ENCODE data around the gene DNAJC16. TPM values are rescaled to one million over a fixed set of nuclear protein-coding genes. Genes with fewer than 3 reads are reported as not detected.

DNAJC16 gene
- total RNA-seq, 1 experiment from 2014 or later, result 20.7 TPM

GRCh38 chr1:15595809-15596617, 69.4 kb downstream of the DNAJC16 start:
- Histone ChIP-seq H3K79me1 (ENCODE audit: insufficient read depth, low read depth, low read length, poor library complexity, severe bottlenecking) (no peaks in the 10 kb centered on the region), H2BK12ac (ENCODE audit: insufficient read length, low read depth, low read length) (no peak overlapping the region), H3K23ac (ENCODE audit: insufficient read length, low read depth, low read length) (no peak overlapping the region), H2AK5ac (ENCODE audit: insufficient read length, low read length) (no peak overlapping the region), H2BK15ac (ENCODE audit: low read depth, low read length) (no peak overlapping the region), H4K5ac (ENCODE audit: insufficient read length, low read depth, low read length) (no peak overlapping the region), H3K4ac (ENCODE audit: low read depth, low read length) (no peak overlapping the region), H2BK20ac (ENCODE audit: low read depth, low read length, poor library complexity, severe bottlenecking) (no peak overlapping the region), H4K8ac (replicated peaks; ENCODE audit: insufficient read length, low read depth, low read length) (no peak overlapping the region), H4K91ac (ENCODE audit: insufficient read length, low read depth, low read length) (no peak overlapping the region), H3K18ac (ENCODE audit: insufficient read length, low read depth, low read length) (no peak overlapping the region), H3K27ac (ENCODE audit: insufficient read length, low read depth, low read length) (no peak overlapping the region), H3K4me2 (ENCODE audit: insufficient read depth, insufficient read length, low read length) (no peak overlapping the region), H3K23me2 (ENCODE audit: insufficient read length, low read depth, low read length, poor library complexity, severe bottlenecking) (no peaks in the 10 kb centered on the region), H3T11ph (ENCODE audit: low read length) (no peak overlapping the region), H3K4me1 (ENCODE audit: insufficient read depth, low read length) (no peaks in the 10 kb centered on the region; the same call in 1 of the 2 replicates), H2BK5ac (ENCODE audit: insufficient read length, low read length) (no peak overlapping the region), H3K27me3 (ENCODE audit: insufficient read depth, low read length) (no peaks in the 10 kb centered on the region; the same call in 1 of the 2 replicates), H3K14ac (ENCODE audit: insufficient read depth, low read length) (no peak overlapping the region), H2BK120ac (ENCODE audit: low read depth, low read length, poor library complexity, severe bottlenecking) (no peak overlapping the region), H3K9me3 (ENCODE audit: control insufficient read depth, low read depth, low read length) (no peaks in the 10 kb centered on the region), H3K79me2 (ENCODE audit: insufficient read depth, low read length) (no peaks in the 10 kb centered on the region), H4K20me1 (ENCODE audit: control insufficient read depth, insufficient read depth, insufficient read length) (no peaks in the 10 kb centered on the region), H3K56ac (ENCODE audit: insufficient read length, low read depth, low read length) (no peak overlapping the region), H2AFZ (ENCODE audit: low read length) (no peak overlapping the region), H3K9ac (ENCODE audit: extremely low read depth, insufficient read length, low read length) (no peak overlapping the region)
- Mint-ChIP-seq H3K9me3 (no peaks in the 10 kb centered on the region), H3K36me3 (ENCODE audit: insufficient read depth in 1 of 3, low read depth in 3 of 3) (no peaks in the 10 kb centered on the region), H3K27me3 (ENCODE audit: low read depth) (peaks cover 11% of the 10 kb centered on the region; the same call in 1 of the 2 replicates), H3K27ac (no peak overlapping the region), H3K4me3 (no peak overlapping the region), H3K4me1 (peaks cover 6 to 15% of the 10 kb centered on the region in 2 experiments)
- WGBS (ENCODE audit: extremely low coverage, insufficient read length, low lambda C conversion rate), result no CpG with 5 or more reads among the region's 5 CpGs
- DNase-seq, result no peak
- TF ChIP-seq CTCF (conservative IDR thresholded peaks at IDR 0.05), result no peak

All from H9 (cell line).